Inferior parietal cortex (tissue), 1 donor: ENCODE results near the gene C16orf96.

Experiments used
- DNase-seq: peaks from one replicate; pipeline ENCODE4 v3.0.0-alpha.2; 2016; ENCODE audit errors: extremely low spot score

C16orf96 gene

GRCh38 chr16:4646773-4647643 lies 90.9 kb downstream of the C16orf96 start:
- no peak for DNase-seq

GRCh38 chr16:4647644-4647980 lies 91.5 kb downstream of the C16orf96 start:
- no peak for DNase-seq

GRCh38 chr16:4648917-4649316 lies 92.8 kb downstream of the C16orf96 start:
- no peak for DNase-seq

- no peak for DNase-seq
Measured at GRCh38 chr16:4649744-4650442, 93.8 kb downstream of the C16orf96 start.
